Testis (tissue), 2 donors: ENCODE measurements around the gene SDF4.

Experiments
- POLR2A ChIP-seq: fragments of 450-650 bp; IDR thresholded peaks from one replicate; pipeline ENCODE4 v1.6.1; 2017; ENCODE audit warnings: antibody characterized with exemption, mild to moderate bottlenecking, moderate library complexity
- TF ChIP-seq, protein P1 (sequence below), 3 experiments: fragments of 450-650 bp in 2 of 3; fragments of 200-600 bp in 1 of 3; sonication (generic) in 1 of 3; IDR thresholded peaks; one replicate each; pipeline ENCODE4 v1.5.1; 2016 to 2019; ENCODE audit warnings: antibody characterized with exemption in 3 of 3, mild to moderate bottlenecking in 2 of 3, moderate library complexity in 1 of 3

GRCh38 chr1:1204998-1205768 lies 26.6 kb downstream of the SDF4 start:
- TF ChIP-seq, protein P1, sequence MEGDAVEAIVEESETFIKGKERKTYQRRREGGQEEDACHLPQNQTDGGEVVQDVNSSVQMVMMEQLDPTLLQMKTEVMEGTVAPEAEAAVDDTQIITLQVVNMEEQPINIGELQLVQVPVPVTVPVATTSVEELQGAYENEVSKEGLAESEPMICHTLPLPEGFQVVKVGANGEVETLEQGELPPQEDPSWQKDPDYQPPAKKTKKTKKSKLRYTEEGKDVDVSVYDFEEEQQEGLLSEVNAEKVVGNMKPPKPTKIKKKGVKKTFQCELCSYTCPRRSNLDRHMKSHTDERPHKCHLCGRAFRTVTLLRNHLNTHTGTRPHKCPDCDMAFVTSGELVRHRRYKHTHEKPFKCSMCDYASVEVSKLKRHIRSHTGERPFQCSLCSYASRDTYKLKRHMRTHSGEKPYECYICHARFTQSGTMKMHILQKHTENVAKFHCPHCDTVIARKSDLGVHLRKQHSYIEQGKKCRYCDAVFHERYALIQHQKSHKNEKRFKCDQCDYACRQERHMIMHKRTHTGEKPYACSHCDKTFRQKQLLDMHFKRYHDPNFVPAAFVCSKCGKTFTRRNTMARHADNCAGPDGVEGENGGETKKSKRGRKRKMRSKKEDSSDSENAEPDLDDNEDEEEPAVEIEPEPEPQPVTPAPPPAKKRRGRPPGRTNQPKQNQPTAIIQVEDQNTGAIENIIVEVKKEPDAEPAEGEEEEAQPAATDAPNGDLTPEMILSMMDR (IDR thresholded peaks at IDR 0.05) = no peak
- no peak for TF ChIP-seq POLR2A
